Prostate gland (tissue), 2 donors: ENCODE results near the gene SAMHD1. TPM values are rescaled to one million over a fixed set of nuclear protein-coding genes. Genes with fewer than 3 reads are reported as not detected.
A peak's percentile ranks its signal among the peaks of the same experiment; 100 is the strongest.

Source experiments
- DNase-seq: peaks from one replicate; pipeline ENCODE4 v3.0.0-alpha.2; 2019; ENCODE audit warnings: low spot score
- H3K27ac ChIP-seq, 2 donors: fragments of 200-600 bp; sonication (generic); 2 replicates each; pipeline ENCODE4 v1.5.1; 2017 to 2019
- H3K27me3 ChIP-seq: fragments of 200-600 bp; sonication (generic); replicated peaks from 2 replicates; pipeline ENCODE4 v1.5.1; 2019; ENCODE audit not compliant: insufficient read depth
- H3K36me3 ChIP-seq, 2 donors: fragments of 200-600 bp; sonication (generic); 1 replicate in 1 of 2; 2 replicates in 1 of 2; pipeline versions ENCODE4 v1.5.1 to v1.8.1; 2017 to 2019
- H3K4me1 ChIP-seq: fragments of 200-600 bp; sonication (generic); replicated peaks from 2 replicates; pipeline ENCODE4 v1.5.1; 2019
- H3K4me3 ChIP-seq, 2 donors: fragments of 200-600 bp; sonication (generic); 2 replicates each; pipeline ENCODE4 v1.5.1; 2017 to 2019
- H3K9me3 ChIP-seq: fragments of 200-600 bp; sonication (generic); 2 replicates; pipeline ENCODE4 v1.5.1; 2017
- POLR2A ChIP-seq: fragments of 450-650 bp; IDR thresholded peaks from one replicate; pipeline ENCODE4 v1.6.1; 2016; ENCODE audit warnings: antibody characterized with exemption, mild to moderate bottlenecking
- POLR2AphosphoS5 ChIP-seq: sonication (generic); formaldehyde crosslinking; IDR thresholded peaks from one replicate; pipeline ENCODE4 v1.6.1; 2017; ENCODE audit warnings: antibody characterized with exemption
- whole genome bisulfite sequencing: methylation state at CpG from one replicate; pipeline ENCODE4 v1.1.5; 2018; 5-methylcytosine and 5-hydroxymethylcytosine counted together
- intact Hi-C: fragments of 100-400 bp; cut with DNase I; formaldehyde crosslinking; loops from one replicate; pipeline ENCODE4 v1.14.2; 2022
- total RNA-seq, 2 donors: library from RNA; depleted of rRNA; stranded (reverse); fragments of >200 nt; gene quantifications; one replicate each; pipeline ENCODE4 v1.1.0, GENCODE V29; 2016
- TF ChIP-seq, protein P1 (sequence below), 4 experiments: fragments of 200-600 bp in 2 of 4; fragments of 450-650 bp in 2 of 4; sonication (generic) in 2 of 4; IDR thresholded peaks; 1 replicate in 3 of 4; 2 replicates in 1 of 4; pipeline ENCODE4 v1.5.1; 2016 to 2019; ENCODE audit warnings: antibody characterized with exemption in 4 of 4, mild to moderate bottlenecking in 2 of 4, moderate library complexity in 2 of 4

Gene SAMHD1
- total RNA-seq, 2 donors from 2014 or later, result 24.9 to 72.2 TPM

GRCh38 chr20:36860811-36861624, 90.5 kb downstream of the SAMHD1 start:
- Histone ChIP-seq H3K36me3 (no peaks in the 10 kb centered on the region), H3K27me3 (no peaks in the 10 kb centered on the region), H3K27ac (peak overlapping the region; percentile 93 to 95), H3K9me3 (no peaks in the 10 kb centered on the region), H3K4me3 (peak overlapping the region in 1 of 2 donors; percentile 64), H3K4me1 (peaks cover 24% of the 10 kb centered on the region)
- no peak for TF ChIP-seq POLR2A
- TF ChIP-seq, protein P1, sequence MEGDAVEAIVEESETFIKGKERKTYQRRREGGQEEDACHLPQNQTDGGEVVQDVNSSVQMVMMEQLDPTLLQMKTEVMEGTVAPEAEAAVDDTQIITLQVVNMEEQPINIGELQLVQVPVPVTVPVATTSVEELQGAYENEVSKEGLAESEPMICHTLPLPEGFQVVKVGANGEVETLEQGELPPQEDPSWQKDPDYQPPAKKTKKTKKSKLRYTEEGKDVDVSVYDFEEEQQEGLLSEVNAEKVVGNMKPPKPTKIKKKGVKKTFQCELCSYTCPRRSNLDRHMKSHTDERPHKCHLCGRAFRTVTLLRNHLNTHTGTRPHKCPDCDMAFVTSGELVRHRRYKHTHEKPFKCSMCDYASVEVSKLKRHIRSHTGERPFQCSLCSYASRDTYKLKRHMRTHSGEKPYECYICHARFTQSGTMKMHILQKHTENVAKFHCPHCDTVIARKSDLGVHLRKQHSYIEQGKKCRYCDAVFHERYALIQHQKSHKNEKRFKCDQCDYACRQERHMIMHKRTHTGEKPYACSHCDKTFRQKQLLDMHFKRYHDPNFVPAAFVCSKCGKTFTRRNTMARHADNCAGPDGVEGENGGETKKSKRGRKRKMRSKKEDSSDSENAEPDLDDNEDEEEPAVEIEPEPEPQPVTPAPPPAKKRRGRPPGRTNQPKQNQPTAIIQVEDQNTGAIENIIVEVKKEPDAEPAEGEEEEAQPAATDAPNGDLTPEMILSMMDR (IDR thresholded peaks at IDR 0.05), result no peak
- no peak for TF ChIP-seq POLR2AphosphoS5
- no peak for DNase-seq
- WGBS, result 65% methylated on average over 14 of the region's 14 CpGs
- intact Hi-C loops, result loop anchor here (5.0 to 10.0 kb wide), 3 partner anchors 34 to 286 kb away; partner anchors contain the start of genes DSN1 and TGIF2

DNA sequence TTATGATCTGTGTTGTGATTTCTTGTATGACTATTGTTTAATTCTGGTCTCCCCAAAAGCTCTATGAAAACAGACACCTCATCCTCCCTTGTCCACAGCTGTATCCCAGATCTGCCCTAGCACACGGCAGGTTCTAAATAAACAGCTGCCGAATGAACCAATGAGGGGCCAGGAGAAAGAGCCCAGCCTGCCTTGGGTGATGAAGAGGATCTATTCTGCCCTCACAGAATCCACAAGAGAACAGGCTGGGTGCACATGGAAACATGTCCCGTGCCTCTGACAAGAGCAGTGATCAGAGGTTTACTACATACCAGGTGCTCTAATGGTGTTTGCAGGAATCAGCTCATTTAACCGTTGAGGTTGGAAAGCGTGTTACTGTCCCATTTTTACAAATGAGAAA, 91.2 kb downstream of the SAMHD1 start:
- TF ChIP-seq, protein P1 (IDR thresholded peaks at IDR 0.05), result no peak
- TF ChIP-seq POLR2A (no peak), POLR2AphosphoS5 (no peak)
- DNase-seq, result no peak
- WGBS, result 48% methylated on average over 5 of the region's 5 CpGs
- intact Hi-C loops, result loop anchor here (5.0 to 10.0 kb wide), 3 partner anchors 33 to 286 kb away; partner anchors contain the start of genes DSN1 and TGIF2
- no peaks in the 10 kb centered on the region for H3K9me3 ChIP-seq
- peaks cover 31% of the 10 kb centered on the region for H3K4me1 ChIP-seq
- peak overlapping the region; percentile 23 to 28 for H3K27ac ChIP-seq
- H3K36me3 ChIP-seq, result no peaks in the 10 kb centered on the region
- no peak overlapping the region for H3K4me3 ChIP-seq
- H3K27me3 ChIP-seq, result no peaks in the 10 kb centered on the region

DNA sequence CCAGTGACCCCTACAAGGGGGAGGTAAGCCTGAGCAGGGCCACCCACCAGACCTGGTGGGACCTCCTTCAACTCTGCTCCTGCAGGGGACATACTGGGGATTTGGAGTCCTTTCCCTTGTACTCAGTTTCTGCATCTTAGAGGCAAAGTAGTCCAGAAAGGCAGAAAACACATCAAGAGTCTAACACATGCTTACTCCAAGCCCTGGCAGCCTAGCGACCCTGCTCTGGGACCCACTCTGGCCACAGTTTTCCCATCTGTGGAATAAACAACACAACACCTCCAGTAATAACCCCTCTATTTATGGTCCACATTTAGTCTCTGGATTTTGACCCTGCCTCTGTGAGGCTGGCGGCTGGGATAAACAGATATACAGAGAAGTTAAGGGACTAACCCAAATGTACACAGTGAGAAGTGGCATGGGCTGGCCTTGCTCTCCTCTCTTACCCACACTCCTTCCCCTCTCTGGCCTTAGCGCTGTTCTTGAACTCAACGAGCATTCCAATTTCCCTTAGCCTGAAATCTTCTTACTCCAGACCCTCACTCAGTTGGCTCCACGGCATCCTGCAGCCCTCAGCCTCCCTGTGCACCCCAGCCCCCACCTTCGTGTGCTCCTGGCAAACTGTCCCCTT, 91.7 kb downstream of the SAMHD1 start:
- intact Hi-C loops, result loop anchor here (5.0 to 10.0 kb wide), 3 partner anchors 33 to 285 kb away; partner anchors contain the start of genes DSN1 and TGIF2
- Histone ChIP-seq H3K9me3 (no peaks in the 10 kb centered on the region), H3K36me3 (no peaks in the 10 kb centered on the region), H3K27me3 (no peaks in the 10 kb centered on the region), H3K4me3 (no peak overlapping the region), H3K27ac (peak overlapping the region; percentile 23 to 28), H3K4me1 (peaks cover 33% of the 10 kb centered on the region)
- 54% methylated on average over 6 of the region's 6 CpGs for WGBS
- no peak for DNase-seq
- no peak for TF ChIP-seq POLR2AphosphoS5

DNA sequence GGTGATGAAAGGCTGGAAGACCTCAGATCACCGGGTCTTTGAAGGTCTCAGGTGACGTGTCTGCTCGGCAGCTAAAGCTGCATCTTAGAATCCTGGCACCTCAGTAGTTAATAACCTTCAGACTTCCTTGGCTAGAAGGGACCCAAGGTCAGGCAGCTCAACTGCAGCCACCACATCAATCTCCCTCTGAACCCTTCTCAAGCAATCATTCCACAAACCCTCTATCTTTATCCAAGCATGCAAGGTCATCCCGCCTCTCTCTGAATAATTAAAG, 92.3 kb downstream of the SAMHD1 start:
- 75% methylated on average over 4 of the region's 4 CpGs for WGBS
- Histone ChIP-seq H3K9me3 (no peaks in the 10 kb centered on the region), H3K27ac (peak overlapping the region in 1 of 2 donors; percentile 28), H3K36me3 (no peaks in the 10 kb centered on the region), H3K4me3 (no peak overlapping the region), H3K4me1 (peaks cover 33% of the 10 kb centered on the region), H3K27me3 (no peaks in the 10 kb centered on the region)
- DNase-seq, result no peak
- intact Hi-C loops, result no loop called here
- TF ChIP-seq, protein P1 (IDR thresholded peaks at IDR 0.05), result no peak
- no peak for TF ChIP-seq POLR2A
- TF ChIP-seq POLR2AphosphoS5, result no peak

DNA sequence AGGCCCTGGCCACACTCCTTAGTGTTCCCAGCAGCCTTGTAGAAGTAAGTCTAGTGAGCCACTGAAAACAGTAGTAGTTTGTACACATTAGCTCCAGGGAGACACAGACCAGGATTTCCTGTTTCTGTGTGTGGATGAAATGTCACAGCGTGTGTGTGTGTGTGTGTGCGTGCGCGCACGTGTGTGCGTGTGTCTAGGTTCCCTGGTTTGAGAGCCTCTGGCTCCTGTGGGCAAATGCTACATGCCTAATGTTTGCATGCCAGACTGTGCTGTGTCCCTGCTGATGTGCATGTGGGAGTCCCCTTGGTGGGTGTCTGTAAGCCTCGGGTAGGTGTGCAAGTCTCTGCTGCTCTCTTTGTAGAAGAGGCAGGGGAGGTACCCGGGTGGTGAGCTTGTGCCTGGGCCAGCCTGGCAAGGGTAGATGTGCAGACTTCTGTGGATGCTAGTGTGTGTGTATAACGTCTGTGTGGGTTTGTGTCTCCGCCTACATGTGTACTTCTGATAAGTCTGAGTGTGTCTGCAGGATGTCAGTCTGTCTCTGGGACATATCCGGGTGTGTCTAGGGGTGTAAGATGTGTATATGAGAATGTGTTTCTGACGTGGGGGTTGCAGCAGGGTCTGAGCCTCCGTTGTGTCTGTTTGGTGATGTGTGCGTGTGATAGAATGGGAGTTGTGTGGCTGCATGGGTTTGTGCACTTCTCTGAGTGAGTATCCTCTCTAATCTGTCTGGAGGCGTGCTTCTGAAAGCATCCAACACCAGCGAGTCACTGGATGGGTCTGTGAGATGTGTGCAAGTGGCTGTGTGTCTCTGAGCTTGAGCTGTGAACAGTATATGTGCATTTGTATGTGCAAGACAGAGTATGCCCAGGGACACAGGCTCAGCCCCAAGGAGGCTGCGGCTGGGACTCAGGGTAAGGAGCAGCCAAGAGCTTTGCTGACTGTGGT, 94.5 kb downstream of the SAMHD1 start:
- peak; percentile 60 for DNase-seq
- Histone ChIP-seq H3K4me1 (peaks cover 33% of the 10 kb centered on the region), H3K4me3 (no peak overlapping the region), H3K9me3 (no peaks in the 10 kb centered on the region), H3K27ac (peak overlapping the region; percentile 77 to 81), H3K27me3 (no peaks in the 10 kb centered on the region), H3K36me3 (no peaks in the 10 kb centered on the region)
- intact Hi-C loops, result no loop called here
- TF ChIP-seq, protein P1 (IDR thresholded peaks at IDR 0.05), result no peak
- TF ChIP-seq POLR2AphosphoS5, result peak; percentile 72
- WGBS, result 47% methylated on average over 17 of the region's 17 CpGs
